Measurements from ENCODE around the gene NKX1-1.

The NKX1-1 gene

GRCh38 chr4:1385373-1386340, 20.6 kb downstream of the NKX1-1 start:
- no peak for DNase-seq (ENCODE audit: low read depth in 2 of 2)

- DNase-seq (ENCODE audit: low read depth in 2 of 2): no peak
These were observed 21.4 kb downstream of the NKX1-1 start for GRCh38 chr4:1384675-1385372.

- DNase-seq (ENCODE audit: low read depth in 2 of 2): no peak
These were observed 22.3 kb downstream of the NKX1-1 start for GRCh38 chr4:1383728-1384591.

GRCh38 chr4:1382776-1383727, 23.2 kb downstream of the NKX1-1 start:
- DNase-seq (ENCODE audit: low read depth in 2 of 2): no peak

GRCh38 chr4:1381944-1382541, 24.2 kb downstream of the NKX1-1 start:
- no peak for DNase-seq (ENCODE audit: low read depth in 2 of 2)

- DNase-seq (ENCODE audit: low read depth in 2 of 2): no peak
These were observed 25.0 kb downstream of the NKX1-1 start for GRCh38 chr4:1381181-1381621.

GRCh38 chr4:1380368-1381151, 25.7 kb downstream of the NKX1-1 start:
- DNase-seq (ENCODE audit: low read depth in 2 of 2): no peak

GRCh38 chr4:1379801-1380331, 26.4 kb downstream of the NKX1-1 start:
- no peak for DNase-seq (ENCODE audit: low read depth in 2 of 2)

GRCh38 chr4:1379351-1379781, 26.9 kb downstream of the NKX1-1 start:
- DNase-seq (ENCODE audit: low read depth in 2 of 2): no peak

GRCh38 chr4:1378559-1379231, 27.5 kb downstream of the NKX1-1 start:
- DNase-seq (ENCODE audit: low read depth in 2 of 2): no peak

- DNase-seq (ENCODE audit: low read depth in 2 of 2): no peak
These were observed 28.5 kb downstream of the NKX1-1 start for GRCh38 chr4:1377606-1378261.

GRCh38 chr4:1376841-1377605, 29.2 kb downstream of the NKX1-1 start:
- no peak for DNase-seq (ENCODE audit: low read depth in 2 of 2)

GRCh38 chr4:1376391-1376840, 29.8 kb downstream of the NKX1-1 start:
- DNase-seq (ENCODE audit: low read depth in 2 of 2): no peak

GRCh38 chr4:1375761-1376322, 30.4 kb downstream of the NKX1-1 start:
- DNase-seq (ENCODE audit: low read depth in 2 of 2): no peak

GRCh38 chr4:1375051-1375721, 31.1 kb downstream of the NKX1-1 start:
- no peak for DNase-seq (ENCODE audit: low read depth in 2 of 2)

- DNase-seq (ENCODE audit: low read depth in 2 of 2): no peak
These were observed 31.6 kb downstream of the NKX1-1 start for GRCh38 chr4:1374706-1375045.

Measured in stimulated activated CD8-positive, alpha-beta memory T cell treated with anti-CD3 and anti-CD28 coated beads, Interleukin-7, amount 100 ng/mL, for 4 hours (primary cell).